Spinal cord (tissue), 10 donors: ENCODE results near the gene CHST12. TPM values are rescaled to one million over a fixed set of nuclear protein-coding genes. Genes with fewer than 3 reads are reported as not detected.

ENCODE experiments used
- DNase-seq, 6 donors: peaks; one replicate each; pipeline versions ENCODE4 v3.0.0 to v3.0.0-alpha.2; 2013 to 2015; ENCODE audit warnings: low spot score in 6 of 6, low read depth in 4 of 6
- H3K27ac ChIP-seq: one replicate; pipeline ENCODE4 v1.5.1; 2013; ENCODE audit warnings: low read depth, low read length, control low read depth
- H3K27me3 ChIP-seq: one replicate; pipeline ENCODE4 v1.6.1; 2013; ENCODE audit warnings: low read length; ENCODE audit not compliant: control insufficient read depth, insufficient read depth
- H3K36me3 ChIP-seq: one replicate; pipeline ENCODE4 v1.6.1; 2013; ENCODE audit warnings: low read length; ENCODE audit not compliant: control insufficient read depth, insufficient read depth
- H3K4me1 ChIP-seq: one replicate; pipeline ENCODE4 v1.6.1; 2013; ENCODE audit warnings: low read length; ENCODE audit not compliant: control insufficient read depth, insufficient read depth
- H3K4me3 ChIP-seq: one replicate; pipeline ENCODE4 v1.5.1; 2013; ENCODE audit warnings: low read depth, low read length, control low read depth
- H3K9me3 ChIP-seq: one replicate; pipeline ENCODE4 v1.6.1; 2013; ENCODE audit warnings: low read length; ENCODE audit not compliant: control insufficient read depth, insufficient read depth
- WGBS: methylation state at CpG from one replicate; pipeline ENCODE4 v1.1.5; 2013; ENCODE audit warnings: missing lambda C conversion rate; ENCODE audit not compliant: insufficient coverage; 5-methylcytosine and 5-hydroxymethylcytosine counted together
- polyA plus RNA-seq, 2 donors: library from polyadenylated mRNA; unstranded; fragments of 120-200 nt; gene quantifications; one replicate each; pipeline ENCODE4 v1.2.1, GENCODE V29; 2013; ENCODE audit not compliant: insufficient read length in 2 of 2
- total RNA-seq, 2 donors: library from RNA; depleted of rRNA in 1 of 2; stranded (reverse); fragments of 120-200 nt in 1 of 2; fragments of >200 nt in 1 of 2; gene quantifications; one replicate each; pipeline versions ENCODE4 v1.2.3 to v1.2.4, GENCODE V29; 2013 to 2014
- donor health status: healthy.

CHST12 gene
- total and polyA plus RNA-seq, 4 donors, result 3.6 to 27.9 (median 16.4) TPM

DNA sequence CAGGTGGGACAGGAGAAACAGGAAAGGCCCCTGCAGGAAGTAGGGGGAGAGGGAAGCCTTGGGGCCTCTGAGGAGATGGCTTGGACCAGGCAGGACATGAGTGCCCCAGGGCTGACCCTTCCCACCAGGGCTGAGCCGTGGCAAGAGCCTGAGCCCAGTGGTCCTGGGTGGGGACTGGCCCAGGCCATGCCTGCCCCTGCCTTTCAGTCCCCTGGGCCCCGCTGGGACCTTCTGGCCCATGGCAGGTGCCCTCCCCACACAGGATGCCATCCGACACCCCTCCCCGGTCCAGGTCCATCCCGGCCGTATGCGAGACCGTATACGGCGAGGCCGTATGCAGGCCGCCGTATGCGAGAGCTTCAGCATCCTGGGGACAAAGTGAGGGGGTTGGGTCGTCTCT is 70.8 kb downstream of the CHST12 start:
- no peak overlapping the region for H3K27ac ChIP-seq
- no peak for DNase-seq
- 79% methylated on average over 4 of the region's 15 CpGs for WGBS

DNA sequence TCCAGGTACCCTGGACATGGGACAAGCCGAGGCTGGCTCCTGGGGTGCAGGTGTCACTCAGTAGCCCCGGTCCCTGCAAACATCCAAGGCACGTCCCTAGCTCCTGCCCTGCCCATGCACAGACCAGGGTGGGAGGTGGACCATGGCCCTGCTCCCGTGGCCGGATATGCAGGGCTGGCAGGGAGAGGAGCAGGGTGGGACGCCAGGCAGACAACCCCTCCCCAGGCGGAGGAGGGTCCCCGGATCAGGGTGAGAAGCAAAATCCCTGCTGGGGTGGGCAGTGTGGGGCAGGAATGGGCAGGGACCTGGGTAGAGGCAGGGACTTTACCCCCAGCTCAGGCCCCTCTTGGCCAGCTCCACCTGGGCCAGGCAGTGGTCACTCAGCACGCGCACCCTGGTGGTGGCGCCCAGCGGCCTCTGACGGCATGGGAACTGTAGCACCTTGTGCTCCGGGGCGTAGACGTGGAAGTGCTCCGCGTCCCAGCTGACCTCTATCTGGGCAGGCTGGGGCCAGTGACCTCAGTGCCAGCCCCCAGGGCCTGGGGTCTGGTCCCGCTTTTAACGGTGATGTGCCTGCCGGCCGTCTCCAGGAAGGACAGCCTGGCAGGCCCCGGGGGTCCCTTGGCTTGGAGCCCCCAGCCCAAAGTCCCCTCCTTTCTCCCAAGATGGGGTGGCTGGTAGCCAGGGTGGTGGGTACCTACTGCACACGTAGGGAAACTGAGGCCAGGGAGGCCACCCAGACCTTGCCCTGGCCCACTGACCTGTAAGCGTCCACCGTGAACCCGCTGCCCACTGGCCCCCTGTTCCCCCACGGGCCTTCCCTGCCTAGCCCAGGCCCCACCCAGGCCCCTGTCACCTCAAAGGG is 71.6 kb downstream of the CHST12 start:
- Histone ChIP-seq H3K27ac (no peak overlapping the region), H3K27me3 (no peaks in the 10 kb centered on the region), H3K4me3 (no peak overlapping the region), H3K4me1 (peaks cover 43% of the 10 kb centered on the region), H3K36me3 (peaks cover 9% of the 10 kb centered on the region), H3K9me3 (no peaks in the 10 kb centered on the region)
- 90% methylated on average over 22 of the region's 28 CpGs for WGBS
- DNase-seq, result no peak

More for the DNA sequence above, 70.8 kb downstream of the CHST12 start:
- no peak overlapping the region for H3K4me3 ChIP-seq
- no peaks in the 10 kb centered on the region for H3K27me3 ChIP-seq
- H3K4me1 ChIP-seq, result peaks cover 39% of the 10 kb centered on the region
- H3K9me3 ChIP-seq, result no peaks in the 10 kb centered on the region
- H3K36me3 ChIP-seq, result peaks cover 9% of the 10 kb centered on the region

DNA sequence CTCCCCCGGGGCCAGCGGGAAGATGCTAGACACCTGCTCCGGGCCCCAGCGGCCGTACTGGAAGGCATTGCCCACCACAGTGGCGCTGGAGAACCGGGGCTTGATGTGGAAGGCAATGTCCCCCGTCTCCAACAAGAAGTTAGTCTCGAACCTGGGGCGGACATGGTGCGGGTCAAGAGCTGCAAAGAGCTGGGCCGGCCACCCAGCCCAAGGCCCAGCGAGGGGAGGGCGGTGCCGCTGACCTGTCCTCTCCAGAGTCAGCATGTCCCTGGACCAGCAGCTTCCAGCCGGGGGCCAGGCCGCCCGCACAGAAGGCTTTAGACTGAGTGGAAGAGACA is 72.2 kb downstream of the CHST12 start:
- Histone ChIP-seq H3K9me3 (no peaks in the 10 kb centered on the region), H3K27me3 (no peaks in the 10 kb centered on the region), H3K4me3 (no peak overlapping the region), H3K36me3 (peaks cover 10% of the 10 kb centered on the region), H3K4me1 (peaks cover 43% of the 10 kb centered on the region), H3K27ac (no peak overlapping the region)
- WGBS, result 95% methylated on average over 15 of the region's 18 CpGs
- DNase-seq, result no peak

DNA sequence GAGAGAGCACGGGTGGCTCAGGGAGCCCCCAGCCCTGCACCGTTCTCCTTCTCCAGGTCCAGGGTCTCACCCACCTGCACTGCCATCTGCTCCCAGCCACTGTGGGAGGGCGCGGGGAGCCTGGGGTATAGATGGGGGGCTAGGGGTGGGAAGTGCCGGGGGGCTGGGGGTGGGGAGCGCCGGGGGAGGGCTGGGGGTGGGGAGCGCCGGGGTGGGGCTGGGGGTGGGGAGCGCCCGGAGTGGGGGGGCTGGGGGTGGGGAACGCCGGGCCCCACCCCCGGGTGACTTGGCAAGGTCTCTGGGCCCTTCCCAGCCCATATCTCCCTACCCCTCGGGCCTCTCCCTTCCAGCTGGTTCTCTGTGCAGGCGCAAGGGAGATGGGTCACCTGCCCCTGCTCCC is 72.9 kb downstream of the CHST12 start, which contains the start of gene GRIFIN:
TSS of gene GRIFIN (minus strand) at position 101 of the 400 bp plus-strand sequence. CDS start at position 86, 15 bp downstream.
- WGBS, result 43% methylated on average over 2 of the region's 16 CpGs
- Histone ChIP-seq H3K9me3 (no peaks in the 10 kb centered on the region), H3K4me3 (no peak within 1 kb of the TSS), H3K4me1 (peaks cover 40% of the 10 kb centered on the region), H3K27me3 (no peaks in the 10 kb centered on the region), H3K36me3 (peaks cover 12% of the 10 kb centered on the region), H3K27ac (no peak within 1 kb of the TSS)
- DNase-seq, result no peak

DNA sequence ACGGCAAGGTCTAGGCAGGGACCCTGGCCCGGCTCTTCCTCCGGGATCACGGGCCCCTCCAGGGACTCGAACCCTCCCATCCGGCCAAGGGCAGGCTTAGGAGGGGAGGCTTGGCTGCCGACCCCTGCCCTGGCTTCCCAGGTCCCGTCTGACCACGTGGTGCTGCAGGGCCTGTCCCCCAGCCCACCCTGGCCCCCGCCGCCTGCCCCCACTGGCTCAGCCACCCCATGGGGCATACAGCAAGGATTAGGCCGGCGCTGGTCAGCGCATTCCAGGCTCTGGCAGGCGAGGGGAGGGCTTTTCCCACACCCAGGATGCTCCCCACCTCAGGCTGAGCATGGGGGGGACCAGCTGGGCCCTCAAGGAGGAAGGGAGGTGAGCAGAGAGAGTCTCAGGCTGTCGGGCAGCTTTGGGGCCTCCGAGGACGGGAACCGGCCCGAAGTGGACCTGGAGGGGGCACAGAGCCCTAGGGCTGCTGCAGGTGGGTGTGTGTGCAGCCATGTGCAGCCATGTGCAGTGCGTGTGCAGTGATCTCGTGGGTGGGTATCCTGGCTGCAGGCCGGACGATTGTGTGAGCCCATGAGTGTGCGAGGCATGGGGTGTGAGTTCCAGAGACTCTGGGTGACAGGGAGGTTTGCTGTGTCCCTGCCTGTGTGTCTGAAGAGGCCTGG is 73.5 kb downstream of the CHST12 start:
- H3K27ac ChIP-seq, result no peak overlapping the region
- 77% methylated on average over 22 of the region's 25 CpGs for WGBS
- no peak for DNase-seq
- H3K9me3 ChIP-seq, result no peaks in the 10 kb centered on the region
- H3K27me3 ChIP-seq, result no peaks in the 10 kb centered on the region
- peaks cover 34% of the 10 kb centered on the region for H3K4me1 ChIP-seq
- peaks cover 12% of the 10 kb centered on the region for H3K36me3 ChIP-seq
- no peak overlapping the region for H3K4me3 ChIP-seq

DNA sequence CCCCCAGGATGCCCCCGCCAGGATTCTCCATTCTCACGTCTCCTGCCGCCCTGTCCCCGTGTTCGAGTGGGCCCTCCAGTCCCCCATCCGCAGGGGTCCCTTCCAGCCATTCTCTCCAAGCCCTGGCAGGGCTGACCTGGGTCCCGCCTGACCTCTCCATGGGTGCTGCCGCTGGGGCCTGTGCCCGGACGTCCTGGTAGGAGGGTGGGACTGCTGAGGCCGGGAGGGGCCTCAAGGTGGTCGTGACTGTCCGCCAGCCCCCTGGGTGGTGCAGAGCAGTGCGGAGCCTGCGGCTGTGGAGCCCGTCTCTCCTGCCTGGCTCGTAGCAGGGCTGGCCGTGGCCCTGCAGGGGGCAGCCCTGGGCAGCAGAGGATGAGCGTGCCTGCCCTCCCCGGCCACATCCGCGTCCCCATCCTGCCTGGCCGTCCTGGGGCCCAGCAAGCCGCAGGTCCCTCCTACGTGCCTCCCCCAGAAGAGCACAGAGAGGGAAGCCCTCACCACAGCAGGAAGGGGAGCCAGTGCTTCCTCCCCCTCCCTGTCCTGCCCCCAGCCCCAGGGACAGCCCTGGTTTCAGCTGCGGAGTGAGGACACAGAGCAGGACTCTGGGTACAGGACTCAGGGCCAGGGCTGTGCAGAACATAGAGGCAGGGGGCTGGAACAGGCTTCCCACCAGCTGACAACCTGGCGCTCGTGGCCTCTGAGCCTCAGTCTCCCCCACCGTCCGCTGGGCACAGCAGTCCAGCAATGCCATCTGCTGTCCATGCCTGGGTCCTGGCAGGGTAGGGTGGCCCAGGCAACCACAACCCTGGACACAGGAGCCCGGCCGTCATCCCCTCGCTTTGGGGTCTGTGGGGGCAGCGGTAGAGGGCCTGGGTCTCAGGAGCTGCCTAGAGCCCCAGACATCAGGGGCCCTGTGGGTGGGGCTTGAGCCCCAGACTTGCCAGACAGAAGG is 74.3 kb downstream of the CHST12 start:
- WGBS, result 32% methylated on average over 31 of the region's 34 CpGs

DNA sequence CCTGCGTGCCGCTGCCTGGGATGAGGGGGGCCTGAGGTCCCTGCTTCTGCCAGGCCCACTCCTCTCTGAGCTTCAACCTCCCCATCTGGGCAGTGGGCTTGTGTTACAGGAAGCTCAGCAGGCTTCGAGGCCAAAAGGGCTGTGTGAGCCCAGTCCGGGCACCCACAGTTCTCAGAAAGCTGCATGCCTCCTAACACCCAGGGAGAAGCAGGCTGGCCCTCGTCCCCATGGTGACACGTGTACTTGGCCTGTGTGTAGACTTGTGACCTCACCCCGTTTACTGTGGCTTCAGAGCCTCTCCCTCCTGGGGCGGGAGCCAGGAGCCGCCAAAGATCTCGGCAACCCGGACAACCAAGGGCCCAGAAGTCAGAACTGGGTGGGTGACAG is 75.0 kb downstream of the CHST12 start:
- DNase-seq, result peak in 2 of 6 donors; percentile 31 to 54
- H3K9me3 ChIP-seq, result no peaks in the 10 kb centered on the region
- H3K4me1 ChIP-seq, result peaks cover 34% of the 10 kb centered on the region
- peaks cover 12% of the 10 kb centered on the region for H3K36me3 ChIP-seq
- WGBS, result 58% methylated on average over 9 of the region's 11 CpGs
- H3K27me3 ChIP-seq, result no peaks in the 10 kb centered on the region
- H3K4me3 ChIP-seq, result no peak overlapping the region
- H3K27ac ChIP-seq, result no peak overlapping the region

More for the DNA sequence above, 74.3 kb downstream of the CHST12 start:
- Histone ChIP-seq H3K27me3 (no peaks in the 10 kb centered on the region), H3K27ac (no peak overlapping the region), H3K4me3 (no peak overlapping the region), H3K9me3 (no peaks in the 10 kb centered on the region), H3K36me3 (peaks cover 12% of the 10 kb centered on the region), H3K4me1 (peaks cover 34% of the 10 kb centered on the region)
- DNase-seq, result peak in 2 of 6 donors; percentile 42 to 64

DNA sequence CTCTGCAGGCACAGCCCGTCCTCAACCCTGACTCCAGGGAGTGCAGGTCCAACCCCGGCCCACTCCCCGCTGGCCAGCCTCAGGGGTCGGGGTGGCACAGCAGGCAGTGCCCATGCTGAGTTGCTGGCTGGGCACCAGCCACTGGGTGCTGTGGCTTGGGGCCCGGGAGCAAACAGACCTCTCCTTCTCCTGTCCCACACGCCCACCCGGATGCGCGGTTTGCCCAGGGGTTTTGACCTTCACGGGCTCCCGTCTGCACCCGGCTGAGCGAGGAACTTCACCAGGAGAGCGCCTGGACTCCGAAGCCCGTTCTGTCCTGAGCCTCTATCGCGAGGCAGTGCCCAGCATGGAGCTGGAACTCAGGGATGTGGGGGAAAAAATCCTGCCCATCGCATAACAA is 75.4 kb downstream of the CHST12 start:
- Histone ChIP-seq H3K9me3 (no peaks in the 10 kb centered on the region), H3K4me3 (no peak overlapping the region), H3K27ac (no peak overlapping the region), H3K4me1 (peaks cover 36% of the 10 kb centered on the region), H3K27me3 (no peaks in the 10 kb centered on the region), H3K36me3 (peaks cover 12% of the 10 kb centered on the region)
- peak in 1 of 6 donors; percentile 16 for DNase-seq
- WGBS, result 58% methylated on average over 15 of the region's 19 CpGs
